HK-2 (cell line): ENCODE data around the gene RAMACL.

Experiments
- DNase-seq: peaks from one replicate; pipeline ENCODE4 v3.0.0-alpha.2; 2018; ENCODE audit not compliant: unreplicated experiment

Gene RAMACL

DNA sequence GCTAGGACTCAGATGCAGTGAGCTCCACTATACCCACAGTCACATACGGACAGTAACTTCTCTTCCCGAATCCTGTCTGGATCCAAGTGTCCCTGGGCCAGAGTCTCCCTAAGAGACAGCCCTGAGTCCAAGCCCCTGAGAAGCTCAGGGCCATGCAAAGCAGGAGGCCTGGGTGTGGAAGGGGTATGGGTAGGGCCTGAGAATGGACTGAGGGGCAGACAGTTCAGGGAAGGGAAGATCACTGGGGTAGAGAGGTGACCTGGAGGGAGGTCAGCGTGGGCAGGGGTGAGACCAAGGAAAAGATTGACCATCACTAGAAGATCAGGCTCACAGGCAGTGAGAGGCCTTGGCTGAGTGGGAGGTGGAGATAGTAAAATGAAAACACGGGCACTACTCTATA lies 31.8 kb upstream of the RAMACL start:
- DNase-seq = no peak

DNA sequence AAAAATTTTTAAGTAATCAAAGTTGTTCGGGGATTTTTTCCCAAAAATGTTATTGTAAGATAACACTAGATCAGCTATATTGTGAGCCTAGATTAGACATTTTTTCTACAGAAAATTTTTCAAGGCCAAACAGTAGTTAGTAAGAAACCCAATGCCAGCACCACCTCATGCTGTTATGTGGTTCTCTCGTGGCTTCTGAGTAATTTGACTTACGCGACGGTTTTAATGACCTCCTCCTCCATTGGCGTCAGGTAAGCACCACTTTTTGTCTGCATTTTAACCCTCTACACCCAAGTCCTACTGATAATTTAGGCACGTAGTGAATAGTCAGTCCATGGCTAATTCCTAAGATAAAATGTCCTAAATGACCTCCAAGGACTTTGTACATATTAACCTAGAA lies 30.9 kb upstream of the RAMACL start:
- DNase-seq = no peak

DNA sequence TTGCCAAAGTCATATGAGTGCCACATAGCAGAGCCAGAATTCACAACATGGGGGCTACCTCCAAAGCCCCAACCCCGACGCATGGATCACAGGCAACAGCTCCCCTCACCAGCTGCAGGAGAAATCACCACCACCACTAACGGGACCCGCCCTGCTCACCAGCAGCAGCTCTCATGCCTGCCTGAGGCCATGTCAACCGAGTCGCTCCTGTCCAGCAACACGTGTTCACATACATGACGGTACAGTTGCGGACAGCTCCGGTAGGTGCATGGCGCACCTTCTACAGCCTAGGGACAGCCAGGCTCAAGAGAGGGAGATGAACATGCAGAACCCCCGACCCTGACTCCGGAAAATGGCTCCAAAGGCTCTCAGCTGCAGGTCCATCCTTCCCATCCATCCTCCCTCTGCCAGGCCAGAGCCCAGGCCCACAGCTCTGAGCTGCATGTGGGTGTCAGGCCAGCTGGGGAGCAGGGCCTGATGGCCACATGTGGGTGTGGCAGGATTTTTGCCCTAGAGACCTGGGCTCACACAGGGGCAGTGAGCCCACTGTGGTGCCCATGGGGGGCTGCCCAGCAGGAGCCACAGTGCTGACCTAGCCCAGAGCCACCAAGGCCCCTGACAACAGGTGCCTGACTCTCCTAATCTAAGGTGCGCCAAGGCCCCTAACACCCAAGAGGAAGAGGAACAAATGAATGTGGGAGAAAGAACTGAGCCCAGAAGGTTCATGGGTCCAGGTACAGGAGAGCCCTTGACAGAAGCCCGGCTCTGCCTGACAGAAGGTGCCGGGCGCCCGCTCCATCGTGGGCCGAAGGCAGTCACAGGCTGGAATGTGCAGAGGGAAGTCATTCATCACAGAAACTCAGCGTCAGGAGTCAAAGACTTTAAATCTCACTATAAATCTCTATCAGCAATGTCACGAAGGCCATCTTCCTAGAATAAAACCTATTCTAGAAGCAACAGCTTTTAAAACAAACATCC lies 30.1 kb upstream of the RAMACL start:
- no peak for DNase-seq

DNA sequence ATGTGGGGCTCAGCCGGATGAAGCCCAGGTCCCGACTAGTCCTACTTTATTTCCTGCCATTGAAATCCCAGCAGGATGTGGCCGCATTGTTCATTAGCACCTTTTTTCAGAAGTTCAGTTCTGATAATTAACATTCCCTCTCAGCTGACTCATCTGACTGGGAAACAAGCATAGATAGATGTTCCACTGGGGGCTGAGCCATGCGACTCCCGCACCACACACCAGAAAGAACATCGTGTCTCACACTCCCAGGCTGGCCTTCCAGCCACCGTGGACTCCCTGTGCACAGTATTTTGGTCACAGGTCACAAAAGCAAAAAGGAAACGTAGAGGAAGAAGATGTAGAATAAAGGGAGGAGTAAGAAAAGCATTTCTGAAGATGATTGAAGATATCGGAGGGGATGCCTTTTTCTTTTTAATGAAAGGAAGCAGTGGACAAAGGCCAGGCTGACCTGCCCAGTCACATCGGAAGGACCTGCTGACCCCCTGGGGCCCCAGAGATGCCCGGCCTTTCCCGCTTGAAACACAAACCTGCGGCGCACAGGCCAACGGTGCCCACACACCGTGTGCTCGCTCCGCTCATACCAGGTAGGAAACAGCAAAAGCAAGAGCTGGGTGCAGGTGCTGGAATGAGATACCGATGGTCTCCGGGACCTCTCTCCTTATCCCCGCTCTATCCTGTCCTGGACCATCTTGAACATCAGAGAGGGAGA lies 28.7 kb upstream of the RAMACL start:
- DNase-seq = no peak

- DNase-seq = no peak
Observed at GRCh38 chr6:166614589-166614988, 28.1 kb upstream of the RAMACL start.

GRCh38 chr6:166614171-166614583 lies 27.7 kb upstream of the RAMACL start:
- no peak for DNase-seq

DNA sequence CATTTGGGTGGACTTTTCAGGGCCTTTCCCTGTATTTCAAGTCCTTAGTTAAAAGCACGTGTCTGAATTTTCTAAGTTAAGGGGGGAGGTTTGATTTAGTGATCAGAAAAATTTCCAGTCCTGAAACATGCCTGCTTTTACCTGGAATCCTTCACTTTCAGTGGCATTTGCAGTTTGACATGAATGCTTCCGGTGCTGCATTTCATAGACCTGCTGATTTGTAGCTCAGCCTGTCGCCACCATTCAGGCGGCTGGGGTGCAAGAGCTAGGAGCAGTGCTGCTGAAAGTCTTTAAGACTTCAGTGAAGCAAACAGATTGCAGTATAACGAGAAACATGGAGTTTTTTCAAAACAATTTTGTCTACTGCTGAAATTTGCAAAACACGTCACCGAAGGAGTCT lies 26.5 kb upstream of the RAMACL start:
- DNase-seq = no peak

DNA sequence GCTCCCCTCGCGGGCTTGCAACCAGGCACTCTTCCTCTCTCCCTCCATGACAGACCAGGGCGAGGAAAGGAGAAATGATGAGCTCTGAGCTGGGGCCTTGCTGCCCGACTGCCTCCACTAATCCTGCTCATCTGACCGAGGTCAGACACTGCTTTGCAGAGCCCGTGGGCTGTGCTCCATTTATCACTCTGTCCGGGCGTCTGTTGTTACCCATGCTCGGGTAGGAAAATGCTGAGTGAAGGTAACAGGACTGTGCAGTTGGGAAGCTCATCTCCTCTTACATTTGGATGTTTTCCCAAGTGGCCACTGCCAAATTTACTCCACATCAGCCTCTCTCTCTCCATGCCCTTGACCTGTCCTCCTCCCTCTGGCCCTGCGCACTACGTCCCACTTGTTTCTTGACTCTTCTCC lies 26.0 kb upstream of the RAMACL start:
- DNase-seq = no peak

DNA sequence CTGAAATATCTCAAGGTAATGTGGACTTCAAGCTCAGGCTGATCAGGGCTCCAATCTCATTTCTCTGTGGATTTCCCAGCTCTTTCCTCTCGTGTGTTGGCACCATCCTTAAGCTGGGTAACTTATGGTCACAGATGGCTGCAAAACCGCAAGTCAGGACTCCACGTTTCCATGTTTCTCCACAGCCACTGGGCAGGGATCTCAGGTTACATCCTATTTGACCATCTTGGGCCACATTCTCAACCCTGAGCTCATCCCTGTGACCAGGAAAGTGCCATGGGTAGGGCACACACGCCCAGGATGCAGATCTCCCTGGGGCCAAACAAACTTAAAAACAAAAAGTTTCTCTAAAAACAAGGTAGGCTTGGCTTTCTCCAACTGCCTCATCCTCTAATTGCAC lies 25.2 kb upstream of the RAMACL start:
- DNase-seq = no peak

GRCh38 chr6:166610069-166610468 lies 23.6 kb upstream of the RAMACL start:
- DNase-seq = no peak

GRCh38 chr6:166608774-166609173 lies 22.3 kb upstream of the RAMACL start:
- DNase-seq = no peak

DNA sequence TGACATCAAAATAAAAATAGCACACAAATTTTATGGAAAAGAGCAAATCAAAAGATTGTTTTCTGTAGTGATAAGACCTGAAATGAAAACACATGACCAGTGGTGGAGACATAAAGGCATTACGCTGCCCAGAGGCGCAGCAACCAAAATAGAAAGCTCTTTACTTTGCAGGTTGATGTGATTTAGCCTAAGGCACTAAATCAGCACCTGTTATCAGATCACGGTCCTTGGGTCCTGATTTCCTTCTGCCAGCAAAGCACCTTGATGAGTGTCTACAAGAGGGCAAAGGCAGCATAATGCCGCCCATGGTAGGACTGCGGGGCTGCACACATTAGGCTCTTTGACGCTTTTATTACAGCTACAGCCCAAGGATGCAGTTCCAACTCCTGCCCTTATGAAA lies 19.3 kb upstream of the RAMACL start:
- no peak for DNase-seq

DNA sequence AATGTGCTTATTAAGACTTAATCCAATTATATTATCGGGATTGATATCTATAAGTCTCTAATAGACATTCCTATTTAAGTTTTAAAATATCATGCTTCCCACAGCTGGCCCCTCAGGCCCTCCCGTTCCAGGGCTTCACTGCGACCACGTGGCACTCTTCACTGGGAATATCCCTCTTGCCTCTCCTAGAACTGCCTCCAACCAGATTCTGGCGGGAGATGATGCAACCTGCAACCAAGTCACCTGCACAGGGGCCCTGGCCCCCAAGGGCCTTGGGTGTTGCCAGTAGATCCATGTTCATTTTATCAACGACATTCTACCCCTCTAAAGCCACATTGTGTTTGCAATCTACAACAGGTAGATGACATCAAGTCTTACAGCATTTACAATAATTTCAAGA lies 18.4 kb upstream of the RAMACL start:
- DNase-seq = no peak

DNA sequence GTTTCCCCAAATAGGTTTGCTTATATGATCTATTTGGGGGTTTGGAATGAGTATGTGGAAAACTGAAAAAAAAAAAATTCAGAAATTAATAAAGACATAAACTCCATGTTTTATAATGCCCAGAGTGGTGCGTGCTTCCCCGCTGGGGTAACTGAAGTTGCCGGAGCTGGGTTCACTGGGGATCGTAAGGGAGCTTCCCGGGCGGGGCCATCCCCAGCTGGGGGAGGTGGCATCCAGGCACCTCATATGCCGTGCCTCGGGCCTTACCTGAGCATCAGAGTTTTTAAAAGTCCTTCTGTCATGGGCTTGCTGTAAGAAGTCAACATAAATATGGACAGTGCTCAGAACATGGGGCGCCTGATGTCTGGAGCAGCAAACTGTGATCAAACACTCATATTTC lies 17.9 kb upstream of the RAMACL start:
- no peak for DNase-seq

DNA sequence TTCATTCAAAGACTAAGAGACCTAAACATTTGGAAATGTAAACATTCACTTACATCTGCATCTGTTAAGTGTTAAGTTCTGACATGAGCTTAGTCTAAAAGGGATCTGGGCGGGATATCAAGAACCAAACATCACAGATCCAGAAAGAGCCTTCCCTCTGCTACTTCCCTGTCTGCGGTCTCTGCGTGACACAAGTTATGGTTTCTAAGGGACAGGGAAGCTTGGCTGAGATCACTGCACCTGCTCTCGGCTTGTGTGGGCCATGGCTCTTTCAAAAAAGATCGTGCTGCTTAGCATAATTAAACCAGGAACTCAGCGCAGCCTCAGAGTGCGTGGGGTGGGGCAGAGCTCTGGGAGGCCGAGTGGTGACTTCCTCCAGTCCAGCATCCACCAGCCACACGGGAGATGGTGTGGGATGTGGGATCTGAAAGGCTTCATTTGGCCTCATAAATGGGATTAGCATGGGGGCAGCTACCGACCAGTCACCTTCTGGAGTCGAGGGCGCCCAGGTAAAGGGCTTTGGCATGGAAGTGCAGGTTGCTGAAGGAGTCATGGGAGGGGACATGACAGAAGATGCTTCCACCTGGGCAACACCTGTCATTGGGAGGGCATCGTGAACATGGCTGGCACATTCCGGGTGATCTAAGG lies 16.7 kb upstream of the RAMACL start:
- no peak for DNase-seq

DNA sequence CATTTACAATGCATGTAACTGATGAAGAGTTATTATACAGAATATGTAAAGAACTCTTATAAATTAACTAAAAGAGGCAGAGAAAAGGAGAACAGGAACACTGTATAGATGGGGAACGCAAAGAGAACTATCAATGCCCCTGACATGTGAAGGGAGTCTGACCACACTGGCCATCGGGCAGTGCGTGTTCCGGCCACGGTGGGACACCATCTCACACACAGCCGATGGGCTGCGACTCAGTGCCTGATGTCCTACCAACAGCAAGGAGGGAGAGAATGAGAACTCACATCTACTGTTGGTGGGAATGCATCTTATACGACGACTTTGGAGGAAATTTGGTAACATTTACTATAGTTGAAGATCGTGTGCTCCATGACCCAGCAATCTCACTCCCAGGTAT lies 15.5 kb upstream of the RAMACL start:
- no peak for DNase-seq

DNA sequence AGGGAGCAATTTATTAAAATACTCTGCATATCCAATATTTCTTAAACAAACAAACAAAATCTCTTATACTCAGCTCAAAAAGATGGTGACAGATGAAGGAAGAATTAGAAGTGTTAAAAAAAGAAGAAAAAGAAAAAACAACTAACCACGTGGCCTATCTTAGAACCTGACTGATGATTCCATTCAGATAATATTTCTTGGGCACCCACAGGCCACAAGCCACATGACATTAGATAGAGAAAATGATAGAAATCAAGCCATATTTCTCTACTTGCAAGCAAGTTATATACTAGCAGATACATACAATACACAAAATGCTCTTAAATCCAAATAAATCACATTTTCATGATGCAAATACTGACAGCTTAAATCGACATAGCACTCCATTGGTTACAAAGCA lies 14.5 kb upstream of the RAMACL start:
- no peak for DNase-seq

GRCh38 chr6:166599205-166599604 lies 12.7 kb upstream of the RAMACL start:
- no peak for DNase-seq

GRCh38 chr6:166598441-166599138 lies 12.1 kb upstream of the RAMACL start:
- DNase-seq = no peak

DNA sequence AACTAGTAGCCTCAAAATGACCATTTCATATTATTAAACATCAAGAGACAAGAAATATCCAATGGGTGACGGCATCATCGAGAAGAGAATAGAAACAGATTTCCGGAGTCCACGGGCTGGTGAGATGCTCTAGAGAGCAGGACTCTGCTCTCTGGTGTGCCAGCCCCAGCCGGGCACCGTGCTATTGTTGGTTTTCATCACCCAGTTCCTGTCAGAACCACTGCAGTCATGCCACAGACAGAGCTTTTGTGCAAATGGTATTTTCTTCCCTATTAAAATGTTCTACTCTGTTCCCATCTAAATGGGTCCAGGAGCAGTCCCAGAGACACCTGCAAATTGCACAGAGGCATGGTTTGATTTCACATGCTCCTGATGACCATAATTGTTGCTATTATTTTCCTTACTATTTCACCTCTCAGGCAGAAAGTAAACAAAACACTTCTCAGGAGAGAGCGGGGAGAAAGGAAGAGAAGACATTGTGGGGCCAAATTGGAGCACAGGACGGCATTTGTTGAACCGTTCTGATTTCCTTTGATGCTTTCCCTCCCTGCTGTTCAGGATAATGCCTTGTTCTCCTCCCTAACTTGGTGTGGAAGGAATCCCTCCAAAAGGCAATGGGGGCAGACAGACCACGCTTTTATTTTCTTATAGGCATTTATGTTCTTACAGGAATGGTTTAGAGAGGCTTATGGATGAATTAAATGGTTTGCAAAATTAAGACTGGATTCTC lies 11.4 kb upstream of the RAMACL start:
- DNase-seq = no peak

GRCh38 chr6:166596776-166597507 lies 10.5 kb upstream of the RAMACL start:
- DNase-seq = no peak
